ENCODE data around the gene BMX.

Gene BMX

GRCh38 chrX:15471028-15471427 lies 29.6 kb upstream of the BMX start:
- TF ChIP-seq CTCF (IDR thresholded peaks at IDR 0.05) (peak; percentile 75), ZFX (IDR thresholded peaks at IDR 0.05; ENCODE audit: borderline replicate concordance) (no peak)
- H3K27ac ChIP-seq, result no peak overlapping the region

GRCh38 chrX:15472531-15472930 lies 28.1 kb upstream of the BMX start:
- H3K27ac ChIP-seq, result no peak overlapping the region
- TF ChIP-seq ZFX (IDR thresholded peaks at IDR 0.05; ENCODE audit: borderline replicate concordance) (no peak), CTCF (IDR thresholded peaks at IDR 0.05) (no peak)

- H3K27ac ChIP-seq, result no peak overlapping the region
- TF ChIP-seq ZFX (IDR thresholded peaks at IDR 0.05; ENCODE audit: borderline replicate concordance) (no peak), CTCF (IDR thresholded peaks at IDR 0.05) (no peak)
Observed at GRCh38 chrX:15474028-15474427, 26.6 kb upstream of the BMX start.

- H3K27ac ChIP-seq, result no peak overlapping the region
- TF ChIP-seq ZFX (IDR thresholded peaks at IDR 0.05; ENCODE audit: borderline replicate concordance), result no peak
- no peak for TF ChIP-seq CTCF (IDR thresholded peaks at IDR 0.05)
Observed at GRCh38 chrX:15475021-15475420, 25.6 kb upstream of the BMX start.

GRCh38 chrX:15475486-15475885 lies 25.1 kb upstream of the BMX start:
- no peak for TF ChIP-seq CTCF (IDR thresholded peaks at IDR 0.05)
- no peak for TF ChIP-seq ZFX (IDR thresholded peaks at IDR 0.05; ENCODE audit: borderline replicate concordance)
- H3K27ac ChIP-seq, result no peak overlapping the region

- no peak overlapping the region for H3K27ac ChIP-seq
- TF ChIP-seq CTCF (IDR thresholded peaks at IDR 0.05), result no peak
- no peak for TF ChIP-seq ZFX (IDR thresholded peaks at IDR 0.05; ENCODE audit: borderline replicate concordance)
Observed at GRCh38 chrX:15483891-15484290, 16.7 kb upstream of the BMX start.

GRCh38 chrX:15492469-15492868 lies 8.1 kb upstream of the BMX start:
- TF ChIP-seq ZFX (IDR thresholded peaks at IDR 0.05; ENCODE audit: borderline replicate concordance) (no peak), CTCF (IDR thresholded peaks at IDR 0.05) (no peak)
- H3K27ac ChIP-seq, result peak overlapping the region; percentile 71
